ENCODE data around the gene ABCD1.
"Not testable (repeated sequence)": the region's sequence is repeated elsewhere in the genome, so short reads cannot be mapped to it uniquely, and the experiment has no call there.

Gene ABCD1

DNA sequence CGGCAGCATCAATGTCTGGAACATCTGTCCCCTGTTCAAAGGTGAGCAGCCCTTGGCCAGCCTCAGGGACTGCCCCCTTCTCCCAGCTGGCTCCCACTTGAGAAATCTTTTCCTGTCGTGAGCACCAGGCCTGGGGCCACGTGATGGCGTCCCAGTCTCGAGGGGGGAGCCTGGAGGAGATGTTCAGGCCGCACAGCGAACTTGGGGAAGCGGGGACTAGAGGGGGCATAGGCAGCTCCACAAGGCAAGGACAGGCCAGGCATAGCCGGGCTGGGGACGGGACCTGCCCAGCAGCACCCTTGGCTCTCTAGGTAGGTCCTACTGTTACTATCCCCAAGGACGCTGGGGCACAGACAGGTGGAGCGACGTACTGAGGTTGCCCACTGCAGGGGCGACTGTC lies 34.2 kb upstream of the ABCD1 start:
- H3K4me3 ChIP-seq (ENCODE audit: control insufficient read depth, low read depth, low read length), result no peak overlapping the region
- DNase-seq (ENCODE audit: low read depth), result no peak
- TF ChIP-seq, protein P1, sequence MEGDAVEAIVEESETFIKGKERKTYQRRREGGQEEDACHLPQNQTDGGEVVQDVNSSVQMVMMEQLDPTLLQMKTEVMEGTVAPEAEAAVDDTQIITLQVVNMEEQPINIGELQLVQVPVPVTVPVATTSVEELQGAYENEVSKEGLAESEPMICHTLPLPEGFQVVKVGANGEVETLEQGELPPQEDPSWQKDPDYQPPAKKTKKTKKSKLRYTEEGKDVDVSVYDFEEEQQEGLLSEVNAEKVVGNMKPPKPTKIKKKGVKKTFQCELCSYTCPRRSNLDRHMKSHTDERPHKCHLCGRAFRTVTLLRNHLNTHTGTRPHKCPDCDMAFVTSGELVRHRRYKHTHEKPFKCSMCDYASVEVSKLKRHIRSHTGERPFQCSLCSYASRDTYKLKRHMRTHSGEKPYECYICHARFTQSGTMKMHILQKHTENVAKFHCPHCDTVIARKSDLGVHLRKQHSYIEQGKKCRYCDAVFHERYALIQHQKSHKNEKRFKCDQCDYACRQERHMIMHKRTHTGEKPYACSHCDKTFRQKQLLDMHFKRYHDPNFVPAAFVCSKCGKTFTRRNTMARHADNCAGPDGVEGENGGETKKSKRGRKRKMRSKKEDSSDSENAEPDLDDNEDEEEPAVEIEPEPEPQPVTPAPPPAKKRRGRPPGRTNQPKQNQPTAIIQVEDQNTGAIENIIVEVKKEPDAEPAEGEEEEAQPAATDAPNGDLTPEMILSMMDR (conservative IDR thresholded peaks at IDR 0.05; ENCODE audit: control insufficient read depth, insufficient read depth, low read depth, low read length), result no peak

DNA sequence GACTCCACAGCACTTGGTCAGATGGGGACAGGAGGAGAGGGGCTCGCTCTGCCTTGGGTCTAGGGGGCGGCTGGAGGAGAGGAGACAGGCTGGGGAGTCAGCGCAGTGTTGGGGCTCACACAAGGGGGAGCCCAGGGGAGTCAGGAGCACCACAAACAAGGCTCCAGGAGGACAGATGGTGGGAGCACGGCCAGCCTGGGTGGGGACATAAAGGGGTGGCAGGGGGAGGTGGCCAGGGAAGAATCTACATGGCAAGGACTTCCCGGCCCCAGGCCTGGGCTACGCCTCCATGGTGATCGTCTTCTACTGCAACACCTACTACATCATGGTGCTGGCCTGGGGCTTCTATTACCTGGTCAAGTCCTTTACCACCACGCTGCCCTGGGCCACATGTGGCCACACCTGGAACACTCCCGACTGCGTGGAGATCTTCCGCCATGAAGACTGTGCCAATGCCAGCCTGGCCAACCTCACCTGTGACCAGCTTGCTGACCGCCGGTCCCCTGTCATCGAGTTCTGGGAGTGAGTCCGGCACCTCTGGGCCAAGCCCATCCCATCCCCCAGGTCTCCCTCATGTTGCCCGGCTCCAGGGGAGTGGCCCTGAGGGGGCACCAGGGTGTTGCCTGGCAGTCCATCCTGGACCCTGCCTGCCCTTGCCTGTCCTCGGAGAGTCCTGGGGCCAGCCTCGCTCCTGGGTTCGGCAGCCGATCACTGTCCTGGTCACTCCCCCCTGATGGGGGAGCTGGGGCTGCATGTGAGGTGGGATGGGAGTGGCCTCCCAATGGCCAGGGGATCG lies 33.4 kb upstream of the ABCD1 start:
- H3K4me3 ChIP-seq (ENCODE audit: control insufficient read depth, low read depth, low read length), result not testable (repeated sequence)

DNA sequence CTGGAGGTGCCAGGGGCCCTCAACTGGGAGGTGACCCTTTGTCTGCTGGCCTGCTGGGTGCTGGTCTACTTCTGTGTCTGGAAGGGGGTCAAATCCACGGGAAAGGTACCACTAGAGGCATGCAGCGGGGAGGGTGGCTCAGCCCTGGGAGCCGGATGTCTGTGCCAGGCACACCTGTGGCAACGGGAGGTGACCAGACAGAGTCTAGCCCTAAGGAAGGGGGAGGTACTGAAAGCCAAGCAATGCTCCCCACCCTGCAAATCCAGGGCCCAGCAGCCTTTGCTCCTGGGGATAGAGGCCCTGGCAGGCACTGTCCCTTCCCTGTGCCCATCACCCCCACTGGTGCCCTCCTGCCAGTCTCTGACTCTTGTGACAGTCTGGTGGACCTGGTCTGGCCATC lies 32.7 kb upstream of the ABCD1 start:
- DNase-seq (ENCODE audit: low read depth), result no peak
- TF ChIP-seq, protein P1 (conservative IDR thresholded peaks at IDR 0.05; ENCODE audit: control insufficient read depth, insufficient read depth, low read depth, low read length), result no peak
- H3K4me3 ChIP-seq (ENCODE audit: control insufficient read depth, low read depth, low read length), result no peak overlapping the region

More for the DNA sequence above, 33.4 kb upstream of the ABCD1 start:
- not testable (repeated sequence) for DNase-seq (ENCODE audit: low read depth)

DNA sequence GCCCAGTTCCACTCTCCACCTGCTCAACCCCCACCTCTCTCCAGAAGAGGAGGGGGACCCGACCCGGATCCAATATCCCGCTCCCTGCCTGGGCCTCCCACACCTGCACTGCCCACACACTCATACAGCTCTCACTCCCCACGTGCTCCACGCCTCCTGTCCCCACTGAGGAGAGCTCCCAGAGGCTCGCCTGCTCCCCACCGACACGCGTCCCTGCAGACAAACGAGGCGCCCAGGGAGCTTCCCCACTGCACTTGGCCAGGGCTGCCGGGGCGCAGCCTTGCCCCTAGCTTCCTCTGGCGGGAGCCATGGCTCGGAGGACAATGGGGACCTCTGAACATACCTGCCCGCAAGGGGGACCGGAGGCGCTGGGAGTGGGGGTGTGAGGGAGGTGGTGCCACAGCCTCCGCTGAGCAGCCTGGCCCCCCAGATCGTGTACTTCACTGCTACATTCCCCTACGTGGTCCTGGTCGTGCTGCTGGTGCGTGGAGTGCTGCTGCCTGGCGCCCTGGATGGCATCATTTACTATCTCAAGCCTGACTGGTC lies 32.0 kb upstream of the ABCD1 start:
- TF ChIP-seq, protein P1 (conservative IDR thresholded peaks at IDR 0.05; ENCODE audit: control insufficient read depth, insufficient read depth, low read depth, low read length), result no peak
- DNase-seq (ENCODE audit: low read depth), result no peak
- H3K4me3 ChIP-seq (ENCODE audit: control insufficient read depth, low read depth, low read length), result no peak overlapping the region

DNA sequence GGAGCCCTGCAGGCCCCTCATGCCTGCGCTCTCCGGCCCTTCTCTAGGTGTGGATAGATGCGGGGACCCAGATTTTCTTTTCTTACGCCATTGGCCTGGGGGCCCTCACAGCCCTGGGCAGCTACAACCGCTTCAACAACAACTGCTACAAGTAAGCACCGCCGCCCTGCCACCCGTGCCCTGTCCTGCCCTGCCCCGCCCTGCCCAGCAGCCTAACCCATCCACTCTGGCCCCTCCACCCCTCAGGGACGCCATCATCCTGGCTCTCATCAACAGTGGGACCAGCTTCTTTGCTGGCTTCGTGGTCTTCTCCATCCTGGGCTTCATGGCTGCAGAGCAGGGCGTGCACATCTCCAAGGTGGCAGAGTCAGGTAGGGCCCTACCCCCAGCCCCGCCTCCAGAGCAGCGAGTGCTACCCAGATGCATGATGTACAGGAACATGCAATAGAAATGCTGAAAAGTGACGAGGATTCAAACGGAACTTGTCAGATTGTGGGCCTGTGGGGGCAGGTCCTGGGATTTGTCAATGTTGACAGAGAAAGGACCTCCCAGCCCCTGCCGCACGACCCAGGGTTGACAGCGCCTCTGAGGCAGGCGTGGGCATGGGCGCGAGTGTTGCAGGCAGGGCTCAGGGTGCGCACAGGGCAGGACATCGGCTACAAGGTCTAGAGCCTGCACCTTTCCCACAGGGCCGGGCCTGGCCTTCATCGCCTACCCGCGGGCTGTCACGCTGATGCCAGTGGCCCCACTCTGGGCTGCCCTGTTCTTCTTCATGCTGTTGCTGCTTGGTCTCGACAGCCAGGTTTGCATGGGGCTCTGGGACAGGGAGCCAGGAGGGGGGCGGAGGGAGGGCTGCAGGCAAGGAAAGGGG lies 31.2 kb upstream of the ABCD1 start:
- H3K4me3 ChIP-seq (ENCODE audit: control insufficient read depth, low read depth, low read length), result no peak overlapping the region
- no peak for DNase-seq (ENCODE audit: low read depth)
- TF ChIP-seq, protein P1 (conservative IDR thresholded peaks at IDR 0.05; ENCODE audit: control insufficient read depth, insufficient read depth, low read depth, low read length), result no peak

DNA sequence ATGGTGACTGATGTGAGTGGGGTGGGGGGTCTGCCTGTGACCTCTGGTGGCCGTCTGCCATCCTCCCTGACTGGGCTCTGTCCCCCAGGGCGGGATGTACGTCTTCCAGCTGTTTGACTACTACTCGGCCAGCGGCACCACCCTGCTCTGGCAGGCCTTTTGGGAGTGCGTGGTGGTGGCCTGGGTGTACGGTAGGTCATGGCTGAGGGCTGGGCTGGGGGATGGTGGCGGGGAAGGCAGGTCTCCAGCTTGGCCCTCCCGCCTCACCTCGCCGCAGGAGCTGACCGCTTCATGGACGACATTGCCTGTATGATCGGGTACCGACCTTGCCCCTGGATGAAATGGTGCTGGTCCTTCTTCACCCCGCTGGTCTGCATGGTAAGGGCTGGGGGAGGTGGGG lies 30.4 kb upstream of the ABCD1 start:
- not testable (repeated sequence) for H3K4me3 ChIP-seq (ENCODE audit: control insufficient read depth, low read depth, low read length); DNase-seq (ENCODE audit: low read depth)

DNA sequence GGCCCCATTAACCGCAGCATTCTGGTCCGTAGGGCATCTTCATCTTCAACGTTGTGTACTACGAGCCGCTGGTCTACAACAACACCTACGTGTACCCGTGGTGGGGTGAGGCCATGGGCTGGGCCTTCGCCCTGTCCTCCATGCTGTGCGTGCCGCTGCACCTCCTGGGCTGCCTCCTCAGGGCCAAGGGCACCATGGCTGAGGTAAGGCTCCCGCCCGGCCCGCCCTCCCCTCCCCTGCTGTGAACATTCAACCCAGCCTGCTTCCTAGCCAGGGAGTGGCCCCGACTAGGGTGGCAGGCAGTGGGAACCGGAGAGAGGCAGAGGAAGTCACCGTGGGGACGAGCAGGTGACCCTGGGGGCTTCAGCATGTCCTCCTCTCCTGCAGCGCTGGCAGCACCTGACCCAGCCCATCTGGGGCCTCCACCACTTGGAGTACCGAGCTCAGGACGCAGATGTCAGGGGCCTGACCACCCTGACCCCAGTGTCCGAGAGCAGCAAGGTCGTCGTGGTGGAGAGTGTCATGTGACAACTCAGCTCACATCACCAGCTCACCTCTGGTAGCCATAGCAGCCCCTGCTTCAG lies 29.9 kb upstream of the ABCD1 start:
- TF ChIP-seq, protein P1 (conservative IDR thresholded peaks at IDR 0.05; ENCODE audit: control insufficient read depth, insufficient read depth, low read depth, low read length), result no peak
- DNase-seq (ENCODE audit: low read depth), result no peak
- no peak overlapping the region for H3K4me3 ChIP-seq (ENCODE audit: control insufficient read depth, low read depth, low read length)

Measured in fibroblast of mammary gland (primary cell).